Gastrocnemius medialis (tissue), 4 donors: Measurements from ENCODE around the gene FBXW7. TPM values are rescaled to one million over a fixed set of nuclear protein-coding genes. Genes with fewer than 3 reads are reported as not detected.

Experiments
- ATAC-seq, 2 donors: fragments of 150-250 bp; one replicate each; pipeline ENCODE4 v1.9.1; 2016
- DNase-seq, 2 donors: peaks; one replicate each; pipeline ENCODE4 v3.0.0-alpha.2; 2019
- H3K27ac ChIP-seq, 4 donors: fragments of 200-600 bp; sonication (generic); 1 replicate in 1 of 4; 2 replicates in 3 of 4; pipeline ENCODE4 v1.5.1; 2016 to 2018; ENCODE audit warnings: mild to moderate bottlenecking in 2 of 4, moderate library complexity in 1 of 4
- H3K27me3 ChIP-seq, 3 donors: fragments of 200-600 bp; sonication (generic) in 2 of 3; 1 replicate in 1 of 3; 2 replicates in 2 of 3; pipeline versions ENCODE4 v1.5.1 to v1.6.0; 2016 to 2019; ENCODE audit warnings: mild to moderate bottlenecking in 1 of 3, moderate library complexity in 1 of 3
- H3K36me3 ChIP-seq, 2 donors: fragments of 200-600 bp; sonication (generic) in 1 of 2; one replicate each; pipeline ENCODE4 v1.5.1; 2017 to 2018
- H3K4me1 ChIP-seq, 2 donors: fragments of 200-600 bp; sonication (generic) in 1 of 2; one replicate each; pipeline ENCODE4 v1.5.1; 2016 to 2017; ENCODE audit warnings: mild to moderate bottlenecking in 2 of 2
- H3K4me3 ChIP-seq, 4 donors: fragments of 200-600 bp; sonication (generic) in 3 of 4; 1 replicate in 1 of 4; 2 replicates in 3 of 4; pipeline ENCODE4 v1.5.1; 2016 to 2019; ENCODE audit warnings: mild to moderate bottlenecking in 2 of 4
- H3K9me3 ChIP-seq, 3 donors: fragments of 200-600 bp; sonication (generic) in 2 of 3; 1 replicate in 1 of 3; 2 replicates in 2 of 3; pipeline ENCODE4 v1.5.1; 2016 to 2019
- CTCF ChIP-seq, 5 experiments: fragments of 450-650 bp in 3 of 5; fragments of 200-600 bp in 2 of 5; sonication (generic) in 2 of 5; IDR thresholded peaks in 4 of 5; conservative IDR thresholded peaks in 1 of 5; 1 replicate in 4 of 5; 2 replicates in 1 of 5; pipeline ENCODE4 v1.5.1; 2016 to 2019; ENCODE audit warnings: antibody characterized with exemption in 5 of 5, mild to moderate bottlenecking in 3 of 5, moderate library complexity in 3 of 5
- POLR2A ChIP-seq, 2 donors: fragments of 450-650 bp; IDR thresholded peaks; one replicate each; pipeline ENCODE4 v1.6.1; 2017; ENCODE audit warnings: antibody characterized with exemption in 2 of 2, mild to moderate bottlenecking in 2 of 2, moderate library complexity in 2 of 2
- in situ Hi-C, 4 donors: fragments of 200-750 bp; cut with MboI; loops; one replicate each; pipeline versions ENCODE4 v1.15.0 to v1.8.0; 2017; ENCODE audit warnings: low sequenced_read_pairs in 4 of 4
- intact Hi-C: fragments of 100-400 bp; cut with DNase I; formaldehyde crosslinking; loops from one replicate; pipeline ENCODE4 v1.15.1; 2023; ENCODE audit warnings: low total_unique reads
- total RNA-seq, 4 donors: library from RNA; depleted of rRNA; stranded (reverse); fragments of >200 nt; gene quantifications; one replicate each; pipeline versions ENCODE4 v1.1.0 to v1.2.3, GENCODE V29; 2016

FBXW7 gene
- total RNA-seq, 4 donors from 2014 or later, result 23.5 to 40.8 (median 28.8) TPM

GRCh38 chr4:152540293-152540674 lies 4.4 kb upstream of the FBXW7 start:
- H3K36me3 ChIP-seq, result peaks cover 0 to 10% of the 10 kb centered on the region in 2 donors
- in situ Hi-C loops (no loop called here), intact Hi-C loops (no loop called here)
- peaks cover 17 to 18% of the 10 kb centered on the region in 2 donors for H3K4me1 ChIP-seq
- no peak for ATAC-seq
- no peak overlapping the region for H3K4me3 ChIP-seq
- no peaks in the 10 kb centered on the region for H3K9me3 ChIP-seq
- no peak for DNase-seq
- H3K27me3 ChIP-seq, result no peaks in the 10 kb centered on the region
- TF ChIP-seq CTCF (IDR thresholded peaks at IDR 0.05 in 4 of 5, conservative IDR thresholded peaks at IDR 0.05 in 1 of 5), result no peak
- no peak for TF ChIP-seq POLR2A (IDR thresholded peaks at IDR 0.05)
- H3K27ac ChIP-seq, result no peak overlapping the region

GRCh38 chr4:152539556-152540292 lies 3.8 kb upstream of the FBXW7 start:
- no peaks in the 10 kb centered on the region for H3K9me3 ChIP-seq
- no peak overlapping the region for H3K27ac ChIP-seq
- TF ChIP-seq CTCF (IDR thresholded peaks at IDR 0.05 in 4 of 5, conservative IDR thresholded peaks at IDR 0.05 in 1 of 5) (no peak), POLR2A (IDR thresholded peaks at IDR 0.05) (no peak)
- H3K4me3 ChIP-seq, result no peak overlapping the region
- H3K4me1 ChIP-seq, result peaks cover 17 to 19% of the 10 kb centered on the region in 2 donors
- no peak for ATAC-seq
- in situ Hi-C loops (no loop called here), intact Hi-C loops (loop anchor here (5.0 to 10.0 kb wide), 2 partner anchors 153 to 155 kb away; no protein-coding TSS in a partner anchor)
- DNase-seq, result no peak
- peaks cover 0 to 10% of the 10 kb centered on the region in 2 donors for H3K36me3 ChIP-seq
- no peaks in the 10 kb centered on the region for H3K27me3 ChIP-seq

GRCh38 chr4:152537881-152538280 lies 2.0 kb upstream of the FBXW7 start:
- in situ Hi-C loops, result no loop called here
- Histone ChIP-seq H3K4me3 (no peak overlapping the region), H3K9me3 (no peaks in the 10 kb centered on the region), H3K36me3 (peaks cover 0 to 10% of the 10 kb centered on the region in 2 donors), H3K27ac (peak overlapping the region in 1 of 4 donors; percentile 84), H3K27me3 (no peaks in the 10 kb centered on the region), H3K4me1 (peaks cover 34 to 38% of the 10 kb centered on the region in 2 donors)
- TF ChIP-seq POLR2A (IDR thresholded peaks at IDR 0.05) (no peak), CTCF (IDR thresholded peaks at IDR 0.05 in 4 of 5, conservative IDR thresholded peaks at IDR 0.05 in 1 of 5) (no peak)
- DNase-seq (no peak), ATAC-seq (no peak)
- intact Hi-C loops, result loop anchor here (5.0 to 10.0 kb wide), 2 partner anchors 153 to 154 kb away; no protein-coding TSS in a partner anchor

- Histone ChIP-seq H3K27ac (peak overlapping the region; percentile 84 to 95 (median 92)), H3K36me3 (peaks cover 0 to 10% of the 10 kb centered on the region in 2 donors), H3K4me1 (peaks cover 40 to 48% of the 10 kb centered on the region in 2 donors), H3K4me3 (peak overlapping the region; percentile 80 to 99 (median 96)), H3K9me3 (no peaks in the 10 kb centered on the region), H3K27me3 (no peaks in the 10 kb centered on the region)
- intact Hi-C loops, result loop anchor here (1.0 to 10.0 kb wide), 3 partner anchors 152 to 243 kb away; partner anchors contain the start of genes ARFIP1 and TIGD4
- ATAC-seq (peak; percentile 14 to 40), DNase-seq (no peak)
- in situ Hi-C loops, result no loop called here
- TF ChIP-seq CTCF (IDR thresholded peaks at IDR 0.05 in 4 of 5, conservative IDR thresholded peaks at IDR 0.05 in 1 of 5) (no peak), POLR2A (IDR thresholded peaks at IDR 0.05) (no peak)
Measured at GRCh38 chr4:152536545-152537182, 772 bp upstream of the FBXW7 start.
